Measurements from ENCODE around the gene HYDIN.
"Not testable (repeated sequence)": the region's sequence is repeated elsewhere in the genome, so short reads cannot be mapped to it uniquely, and the experiment has no call there.

Gene HYDIN

GRCh38 chr16:71201054-71201453, 29.5 kb downstream of the HYDIN start:
- H3K27ac Mint-ChIP-seq: no peak overlapping the region
- peaks cover 15% of the 10 kb centered on the region for H3K9me3 Mint-ChIP-seq (ENCODE audit: low read depth)
- H3K4me3 Mint-ChIP-seq: no peak overlapping the region
- peaks cover 17% of the 10 kb centered on the region for H3K27me3 Mint-ChIP-seq
- no peaks in the 10 kb centered on the region for H3K4me1 Mint-ChIP-seq (ENCODE audit: low read depth)
- H3K36me3 Mint-ChIP-seq: peaks cover 10% of the 10 kb centered on the region

- Mint-ChIP-seq H3K27ac (no peak overlapping the region), H3K4me3 (no peak overlapping the region), H3K4me1 (ENCODE audit: low read depth) (no peaks in the 10 kb centered on the region), H3K9me3 (ENCODE audit: low read depth) (peaks cover 15% of the 10 kb centered on the region), H3K27me3 (peaks cover 15% of the 10 kb centered on the region), H3K36me3 (peaks cover 10% of the 10 kb centered on the region)
Measured at GRCh38 chr16:71198408-71198807, 32.1 kb downstream of the HYDIN start.

DNA sequence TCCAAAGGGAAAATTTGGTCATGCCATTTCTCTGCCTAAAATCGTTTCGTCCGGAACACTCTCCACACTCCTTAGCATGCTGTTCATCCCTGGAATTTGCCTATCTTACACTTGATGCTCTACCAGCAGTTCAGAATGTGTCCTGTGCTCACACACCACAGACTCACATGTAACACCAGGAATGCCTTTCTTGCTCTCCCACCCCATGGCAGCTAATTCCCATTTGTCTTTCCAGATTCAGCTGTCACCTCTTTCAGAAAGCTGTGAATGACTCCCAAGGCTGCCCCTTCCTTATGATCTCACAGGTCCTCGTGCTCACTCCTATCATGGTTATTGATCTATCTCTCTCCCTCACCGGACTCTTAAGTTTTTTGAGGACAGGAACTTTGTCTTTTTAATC, 38.1 kb downstream of the HYDIN start:
- Mint-ChIP-seq H3K27me3 (peaks cover 7% of the 10 kb centered on the region), H3K9me3 (ENCODE audit: low read depth) (no peaks in the 10 kb centered on the region), H3K4me1 (ENCODE audit: low read depth) (no peaks in the 10 kb centered on the region), H3K4me3 (no peak overlapping the region), H3K36me3 (no peaks in the 10 kb centered on the region), H3K27ac (no peak overlapping the region)

- no peaks in the 10 kb centered on the region for H3K36me3 Mint-ChIP-seq
- H3K4me1 Mint-ChIP-seq (ENCODE audit: low read depth): no peaks in the 10 kb centered on the region
- peaks cover 6% of the 10 kb centered on the region for H3K27me3 Mint-ChIP-seq
- H3K9me3 Mint-ChIP-seq (ENCODE audit: low read depth): no peaks in the 10 kb centered on the region
- no peak overlapping the region for H3K27ac Mint-ChIP-seq
- no peak overlapping the region for H3K4me3 Mint-ChIP-seq
Measured at GRCh38 chr16:71188956-71189712, 41.4 kb downstream of the HYDIN start.

DNA sequence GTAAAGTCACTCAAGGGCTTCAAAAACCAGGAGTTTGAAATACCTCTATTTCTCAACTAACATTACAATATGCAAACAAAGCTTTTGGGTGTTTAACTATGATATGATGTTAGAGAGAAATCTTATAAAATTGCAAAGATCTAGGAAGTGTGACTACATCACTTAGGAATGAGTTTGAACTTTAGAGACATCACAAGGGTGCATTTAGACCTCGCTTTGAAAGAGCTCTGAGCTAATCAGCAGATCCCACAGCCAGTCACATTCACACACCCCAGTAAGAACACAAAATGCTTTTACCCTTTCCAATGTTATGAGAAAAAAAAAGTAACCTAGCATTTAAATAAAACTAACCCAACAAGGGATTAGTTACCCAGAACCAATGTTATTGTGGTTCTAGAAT, 45.2 kb downstream of the HYDIN start:
- H3K4me1 Mint-ChIP-seq (ENCODE audit: low read depth): no peaks in the 10 kb centered on the region
- no peak overlapping the region for H3K27ac Mint-ChIP-seq
- H3K36me3 Mint-ChIP-seq: peaks cover 3% of the 10 kb centered on the region
- no peak overlapping the region for H3K4me3 Mint-ChIP-seq
- peaks cover 18% of the 10 kb centered on the region for H3K27me3 Mint-ChIP-seq
- H3K9me3 Mint-ChIP-seq (ENCODE audit: low read depth): peaks cover 6% of the 10 kb centered on the region

DNA sequence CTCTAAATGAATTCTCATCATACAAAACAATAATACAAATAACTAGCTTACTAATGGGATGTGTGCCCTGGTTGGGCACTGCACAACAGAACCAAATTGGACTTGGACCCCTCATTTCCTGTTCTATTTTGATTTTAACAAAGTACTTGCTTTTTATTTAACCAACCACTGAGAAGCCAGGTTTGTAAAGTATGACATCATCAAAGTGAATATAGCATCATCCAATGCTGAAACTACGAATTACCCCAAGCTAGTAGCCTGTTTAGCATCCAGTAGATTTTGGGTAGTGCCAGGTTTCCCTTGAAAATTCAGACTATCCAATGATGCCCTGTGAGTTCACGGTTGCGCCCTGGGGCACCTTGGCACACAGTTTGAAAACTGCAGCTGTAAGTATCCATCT, 51.0 kb downstream of the HYDIN start:
- Mint-ChIP-seq H3K27ac (no peak overlapping the region), H3K4me1 (ENCODE audit: low read depth) (no peaks in the 10 kb centered on the region), H3K9me3 (ENCODE audit: low read depth) (peaks cover 6% of the 10 kb centered on the region), H3K27me3 (peaks cover 31% of the 10 kb centered on the region), H3K36me3 (peaks cover 3% of the 10 kb centered on the region), H3K4me3 (no peak overlapping the region)

GRCh38 chr16:71172481-71173207, 57.9 kb downstream of the HYDIN start:
- Mint-ChIP-seq H3K4me3 (no peak overlapping the region), H3K4me1 (ENCODE audit: low read depth) (no peaks in the 10 kb centered on the region), H3K9me3 (ENCODE audit: low read depth) (no peaks in the 10 kb centered on the region), H3K27me3 (peaks cover 10% of the 10 kb centered on the region), H3K36me3 (no peaks in the 10 kb centered on the region), H3K27ac (no peak overlapping the region)

GRCh38 chr16:71161007-71161406, 69.5 kb downstream of the HYDIN start:
- H3K36me3 Mint-ChIP-seq; H3K27ac Mint-ChIP-seq; H3K27me3 Mint-ChIP-seq; H3K4me1 Mint-ChIP-seq (ENCODE audit: low read depth); H3K9me3 Mint-ChIP-seq (ENCODE audit: low read depth); H3K4me3 Mint-ChIP-seq: not testable (repeated sequence)

DNA sequence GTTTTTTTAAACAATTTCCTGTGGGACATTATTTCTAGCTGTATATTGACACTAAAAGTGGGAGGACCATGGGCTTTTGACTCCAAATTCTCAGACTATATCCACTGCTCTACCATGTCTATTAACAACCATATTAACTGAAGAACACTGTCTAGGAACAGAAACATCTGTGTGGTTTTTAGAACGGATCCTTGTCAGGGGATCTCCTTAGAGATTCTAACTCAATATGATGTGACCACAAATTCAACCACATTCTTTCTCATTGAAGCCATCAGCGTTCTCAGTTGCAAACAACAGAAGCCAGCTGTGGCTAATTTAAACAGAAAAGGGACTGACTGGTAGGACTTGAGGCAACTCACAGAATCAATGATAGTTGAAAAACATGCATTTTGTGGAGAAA, 73.2 kb downstream of the HYDIN start:
- H3K4me3 Mint-ChIP-seq; H3K4me1 Mint-ChIP-seq (ENCODE audit: low read depth); H3K27me3 Mint-ChIP-seq; H3K27ac Mint-ChIP-seq; H3K36me3 Mint-ChIP-seq; H3K9me3 Mint-ChIP-seq (ENCODE audit: low read depth): not testable (repeated sequence)

DNA sequence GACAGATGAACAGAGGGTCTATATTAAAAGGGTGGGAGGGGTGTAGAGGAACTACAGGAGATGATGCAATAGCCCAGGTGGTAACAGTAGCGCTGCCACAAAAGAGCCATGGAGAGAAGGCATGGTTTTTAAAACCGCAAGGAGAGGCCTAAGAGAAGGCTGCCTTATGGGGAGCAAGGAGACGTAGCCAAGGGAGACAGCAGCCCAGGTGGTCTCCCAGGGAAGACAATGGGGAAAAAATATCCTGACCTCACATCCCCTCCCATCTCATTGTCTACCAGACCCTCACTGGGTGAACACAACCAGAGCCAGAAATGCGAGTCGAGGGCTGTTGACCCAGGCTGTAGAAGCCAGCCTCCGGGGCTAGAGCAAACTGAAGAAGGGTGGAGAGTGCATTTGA, 77.2 kb downstream of the HYDIN start:
- not testable (repeated sequence) for H3K27ac Mint-ChIP-seq; H3K36me3 Mint-ChIP-seq; H3K4me3 Mint-ChIP-seq; H3K27me3 Mint-ChIP-seq; H3K4me1 Mint-ChIP-seq (ENCODE audit: low read depth); H3K9me3 Mint-ChIP-seq (ENCODE audit: low read depth)

DNA sequence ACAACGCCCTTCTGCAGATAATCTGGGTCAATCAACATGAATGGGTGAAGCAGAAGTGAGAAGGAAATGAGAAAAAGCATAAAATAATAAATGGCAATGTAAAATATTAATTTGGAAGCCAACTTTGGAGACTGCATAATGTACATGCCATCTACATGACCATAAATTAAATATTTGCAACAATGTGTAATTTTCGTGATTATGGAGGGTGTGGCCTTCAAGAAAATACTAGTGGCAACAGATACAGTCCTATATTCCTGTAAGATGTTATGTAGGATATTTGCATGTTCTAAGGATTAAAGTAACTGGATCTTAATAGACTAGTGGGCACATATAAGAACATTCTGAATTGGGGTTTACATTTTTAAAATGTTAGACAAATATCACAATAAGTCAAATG, 78.9 kb downstream of the HYDIN start:
- not testable (repeated sequence) for H3K36me3 Mint-ChIP-seq; H3K4me1 Mint-ChIP-seq (ENCODE audit: low read depth); H3K4me3 Mint-ChIP-seq; H3K9me3 Mint-ChIP-seq (ENCODE audit: low read depth); H3K27ac Mint-ChIP-seq; H3K27me3 Mint-ChIP-seq

DNA sequence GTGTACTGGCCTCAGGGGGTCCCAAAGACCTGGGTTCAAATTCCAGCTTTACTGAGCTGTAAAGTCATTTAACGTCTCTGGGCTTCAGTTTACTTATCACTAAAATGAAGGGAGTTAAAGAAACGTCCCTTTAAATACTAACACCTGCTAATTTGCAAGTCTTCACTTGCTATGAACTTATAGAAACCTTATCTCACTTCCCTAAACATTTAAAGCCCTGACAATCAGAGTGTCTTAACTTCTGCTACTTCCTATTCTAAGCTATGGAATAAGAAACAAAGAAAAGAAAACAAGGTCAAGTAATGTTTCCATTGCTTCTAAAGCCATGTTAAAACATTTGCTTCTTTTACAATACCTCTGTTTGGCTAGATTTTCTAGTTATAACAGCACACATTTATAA, 87.3 kb downstream of the HYDIN start:
- not testable (repeated sequence) for H3K36me3 Mint-ChIP-seq; H3K27ac Mint-ChIP-seq; H3K4me3 Mint-ChIP-seq; H3K4me1 Mint-ChIP-seq (ENCODE audit: low read depth); H3K27me3 Mint-ChIP-seq; H3K9me3 Mint-ChIP-seq (ENCODE audit: low read depth)

- H3K36me3 Mint-ChIP-seq; H3K27me3 Mint-ChIP-seq; H3K27ac Mint-ChIP-seq; H3K9me3 Mint-ChIP-seq (ENCODE audit: low read depth); H3K4me1 Mint-ChIP-seq (ENCODE audit: low read depth); H3K4me3 Mint-ChIP-seq: not testable (repeated sequence)
Measured at GRCh38 chr16:71110565-71110964, 120.0 kb downstream of the HYDIN start.

DNA sequence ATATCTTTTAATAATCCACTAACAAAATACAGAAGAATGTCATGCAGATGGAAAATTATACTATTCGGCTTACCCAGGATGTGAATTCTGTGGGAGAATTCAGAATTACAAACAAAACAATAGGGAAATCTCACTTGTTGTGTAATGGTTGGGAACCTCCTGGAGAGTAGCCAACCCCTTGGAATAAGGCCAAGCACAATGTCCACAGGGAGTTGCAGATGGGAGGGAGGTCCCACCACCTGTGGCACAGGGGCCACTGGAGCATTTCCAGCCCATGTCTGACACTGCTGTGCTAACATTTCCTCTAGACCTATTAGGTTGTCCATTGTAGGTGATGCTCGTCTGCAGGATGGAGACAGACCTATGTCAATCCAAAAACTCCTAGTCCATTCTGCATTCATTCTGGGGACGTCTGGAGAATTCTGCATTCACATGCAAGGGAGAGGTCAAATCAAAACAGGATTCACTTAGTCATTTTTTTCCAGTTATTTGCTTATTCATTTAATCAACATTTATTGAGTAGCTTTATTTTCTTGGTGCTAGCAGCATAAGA, 120.8 kb downstream of the HYDIN start:
- not testable (repeated sequence) for H3K36me3 Mint-ChIP-seq; H3K4me3 Mint-ChIP-seq; H3K9me3 Mint-ChIP-seq (ENCODE audit: low read depth); H3K4me1 Mint-ChIP-seq (ENCODE audit: low read depth); H3K27ac Mint-ChIP-seq; H3K27me3 Mint-ChIP-seq

GRCh38 chr16:71105881-71106280, 124.6 kb downstream of the HYDIN start:
- not testable (repeated sequence) for H3K4me1 Mint-ChIP-seq (ENCODE audit: low read depth)

DNA sequence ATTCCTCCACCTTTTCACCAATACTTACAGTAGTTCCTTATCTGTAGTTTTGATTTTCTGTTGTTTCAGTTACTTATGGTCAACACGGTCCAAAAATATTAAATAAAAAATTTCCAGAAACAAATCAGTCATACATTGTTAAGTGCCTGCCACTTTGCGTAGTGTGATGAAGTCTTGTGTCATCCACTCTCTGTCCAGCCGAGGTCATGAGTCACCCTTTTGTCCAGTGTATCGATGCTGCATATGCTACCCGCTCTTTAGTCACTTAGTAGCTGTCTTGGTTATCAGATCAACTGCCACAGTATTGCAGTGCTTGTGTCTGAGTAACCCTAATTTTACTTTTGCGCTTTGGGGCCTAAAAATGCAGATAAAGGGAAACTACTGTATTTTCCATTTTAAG, 146.9 kb downstream of the HYDIN start:
- not testable (repeated sequence) for H3K4me1 Mint-ChIP-seq (ENCODE audit: low read depth); H3K27ac Mint-ChIP-seq; H3K4me3 Mint-ChIP-seq; H3K9me3 Mint-ChIP-seq (ENCODE audit: low read depth); H3K27me3 Mint-ChIP-seq; H3K36me3 Mint-ChIP-seq

More at GRCh38 chr16:71105881-71106280, 124.6 kb downstream of the HYDIN start:
- not testable (repeated sequence) for H3K36me3 Mint-ChIP-seq; H3K9me3 Mint-ChIP-seq (ENCODE audit: low read depth); H3K4me3 Mint-ChIP-seq; H3K27ac Mint-ChIP-seq; H3K27me3 Mint-ChIP-seq
